Activated B cell treated with CpG ODN at 0.5 μM for 24 hours (primary cell): ENCODE data around the gene SLC45A2. TPM values are rescaled to one million over a fixed set of nuclear protein-coding genes. Genes with fewer than 3 reads are reported as not detected.
A peak's percentile ranks its signal among the peaks of the same experiment; 100 is the strongest.

Experiments used
- ATAC-seq: fragments of 200-7000 bp; cut with Tn5 transposase; one replicate; pipeline ENCODE4 v1.10.0; 2021; ENCODE audit warnings: low read depth, mild to moderate bottlenecking, moderate library complexity
- CTCF ChIA-PET: fragments of 350-600 bp; sonication (Branson Sonifier 250); formaldehyde crosslinking; loops from one replicate; lab custom pipeline; 2021; ENCODE audit warnings: antibody characterized with exemption; lab: Charles Lee
- POLR2A ChIA-PET: fragments of 350-600 bp; sonication (Branson Sonifier 250); formaldehyde crosslinking; loops from one replicate; lab custom pipeline; 2021; ENCODE audit warnings: antibody characterized with exemption; lab: Charles Lee
- DNase-seq: peaks from one replicate; pipeline ENCODE4 v3.0.0; 2022
- H3K27ac Mint-ChIP-seq: one replicate; pipeline ENCODE4 v1.8.0; 2020; ENCODE audit warnings: mixed read lengths
- H3K27me3 Mint-ChIP-seq: one replicate; pipeline ENCODE4 v1.8.0; 2021; ENCODE audit warnings: mixed read lengths
- H3K36me3 Mint-ChIP-seq: one replicate; pipeline ENCODE4 v1.8.0; 2021; ENCODE audit warnings: low read depth, mixed read lengths
- H3K4me1 Mint-ChIP-seq: one replicate; pipeline ENCODE4 v1.8.0; 2021; ENCODE audit warnings: mixed read lengths
- H3K4me3 Mint-ChIP-seq: one replicate; pipeline ENCODE4 v1.8.0; 2020; ENCODE audit warnings: mild to moderate bottlenecking, mixed read lengths
- H3K9me3 Mint-ChIP-seq: one replicate; pipeline ENCODE4 v1.8.0; 2020; ENCODE audit warnings: mixed read lengths
- intact Hi-C: fragments of 100-400 bp; cut with micrococcal nuclease; formaldehyde crosslinking; loops from one replicate; pipeline ENCODE4 v1.15.1; 2024
- total RNA-seq: library from RNA; stranded (reverse); gene quantifications from 2 replicates; pipeline ENCODE4 v1.2.3, GENCODE V29; 2022
- TF ChIP-seq, protein P1 (sequence below): fragments of 200-600 bp; IDR thresholded peaks from one replicate; pipeline ENCODE4 v1.8.0; 2022; ENCODE audit warnings: antibody characterized with exemption, mild to moderate bottlenecking

The SLC45A2 gene
- total RNA-seq, 1 donor from 2014 or later, result not detected

DNA sequence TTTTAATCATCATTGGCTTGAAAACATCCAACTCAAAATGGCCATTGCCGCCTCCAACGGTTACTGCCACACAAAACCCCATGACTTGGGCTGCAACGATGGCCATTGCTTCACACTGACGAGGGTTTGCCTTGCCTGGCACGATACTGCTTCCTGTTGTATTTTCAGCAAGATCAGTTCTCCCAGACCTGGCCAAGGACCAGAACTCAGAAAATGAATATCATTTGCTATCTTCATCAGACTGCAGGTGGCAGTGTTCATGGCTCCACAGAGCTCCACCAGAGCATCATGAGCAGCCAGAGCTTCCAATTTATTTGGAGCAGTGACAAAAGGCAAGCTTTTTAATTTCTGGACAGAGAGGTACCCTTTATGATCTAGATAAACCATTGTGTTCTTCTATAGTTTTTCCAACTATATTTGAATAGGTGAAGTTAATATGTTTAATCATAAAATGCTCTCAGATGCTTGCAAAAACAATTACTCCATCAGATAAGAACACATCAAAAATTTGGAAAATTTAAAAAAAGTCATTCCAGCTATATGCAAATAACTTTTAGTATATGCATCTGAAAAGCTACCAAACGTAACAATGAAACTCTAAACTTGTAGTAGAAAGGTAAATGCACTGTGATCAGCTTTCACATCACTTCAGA is 13.0 kb upstream of the SLC45A2 start:
- ChIA-PET POLR2A (no interaction called here), CTCF (interaction anchor here (0.6 to 1.8 kb wide), 8 partner anchors 9 to 467 kb away, joined by 3 to 12 read pairs (median 4); no protein-coding TSS in a partner anchor)
- TF ChIP-seq, protein P1, sequence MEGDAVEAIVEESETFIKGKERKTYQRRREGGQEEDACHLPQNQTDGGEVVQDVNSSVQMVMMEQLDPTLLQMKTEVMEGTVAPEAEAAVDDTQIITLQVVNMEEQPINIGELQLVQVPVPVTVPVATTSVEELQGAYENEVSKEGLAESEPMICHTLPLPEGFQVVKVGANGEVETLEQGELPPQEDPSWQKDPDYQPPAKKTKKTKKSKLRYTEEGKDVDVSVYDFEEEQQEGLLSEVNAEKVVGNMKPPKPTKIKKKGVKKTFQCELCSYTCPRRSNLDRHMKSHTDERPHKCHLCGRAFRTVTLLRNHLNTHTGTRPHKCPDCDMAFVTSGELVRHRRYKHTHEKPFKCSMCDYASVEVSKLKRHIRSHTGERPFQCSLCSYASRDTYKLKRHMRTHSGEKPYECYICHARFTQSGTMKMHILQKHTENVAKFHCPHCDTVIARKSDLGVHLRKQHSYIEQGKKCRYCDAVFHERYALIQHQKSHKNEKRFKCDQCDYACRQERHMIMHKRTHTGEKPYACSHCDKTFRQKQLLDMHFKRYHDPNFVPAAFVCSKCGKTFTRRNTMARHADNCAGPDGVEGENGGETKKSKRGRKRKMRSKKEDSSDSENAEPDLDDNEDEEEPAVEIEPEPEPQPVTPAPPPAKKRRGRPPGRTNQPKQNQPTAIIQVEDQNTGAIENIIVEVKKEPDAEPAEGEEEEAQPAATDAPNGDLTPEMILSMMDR, result no peak
- no peaks in the 10 kb centered on the region for H3K4me1 Mint-ChIP-seq
- H3K9me3 Mint-ChIP-seq, result no peaks in the 10 kb centered on the region
- H3K27me3 Mint-ChIP-seq, result no peaks in the 10 kb centered on the region
- H3K36me3 Mint-ChIP-seq, result peaks cover 32% of the 10 kb centered on the region
- H3K4me3 Mint-ChIP-seq, result no peak overlapping the region
- ATAC-seq (peak; percentile 40), DNase-seq (no peak)
- H3K27ac Mint-ChIP-seq, result no peak overlapping the region
- intact Hi-C loops, result loop anchor here (1.0 kb wide), 1 partner anchor 10 kb away; no protein-coding TSS in a partner anchor

DNA sequence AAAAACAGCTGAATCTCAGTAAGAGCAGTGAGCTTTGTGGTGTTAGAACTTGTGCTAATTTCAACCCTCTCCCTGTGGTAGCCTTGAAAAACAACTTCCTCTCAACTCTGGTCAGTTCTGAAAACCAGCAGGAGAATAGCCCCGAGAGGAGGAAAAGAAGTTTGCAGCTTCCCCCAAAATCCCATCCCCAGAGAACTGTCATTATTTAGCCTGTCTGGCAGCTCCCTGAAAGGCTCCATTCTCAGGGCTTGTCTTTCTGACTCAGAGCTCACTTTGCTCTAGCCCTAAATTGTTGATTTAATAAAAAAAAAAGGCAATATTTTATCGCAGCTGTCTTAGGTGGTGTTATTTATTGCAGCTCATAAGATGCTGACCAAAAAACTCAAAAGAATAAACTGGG is 11.4 kb upstream of the SLC45A2 start:
- ChIA-PET POLR2A (no interaction called here), CTCF (interaction anchor here (1.0 to 1.4 kb wide), 2 partner anchors 9 to 22 kb away, joined by 3 read pairs; no protein-coding TSS in a partner anchor)
- no peak overlapping the region for H3K4me3 Mint-ChIP-seq
- no peaks in the 10 kb centered on the region for H3K9me3 Mint-ChIP-seq
- TF ChIP-seq, protein P1, result no peak
- intact Hi-C loops, result no loop called here
- H3K36me3 Mint-ChIP-seq, result peaks cover 27% of the 10 kb centered on the region
- H3K27ac Mint-ChIP-seq, result no peak overlapping the region
- no peaks in the 10 kb centered on the region for H3K27me3 Mint-ChIP-seq
- no peak for ATAC-seq
- H3K4me1 Mint-ChIP-seq, result no peaks in the 10 kb centered on the region
- DNase-seq, result no peak

DNA sequence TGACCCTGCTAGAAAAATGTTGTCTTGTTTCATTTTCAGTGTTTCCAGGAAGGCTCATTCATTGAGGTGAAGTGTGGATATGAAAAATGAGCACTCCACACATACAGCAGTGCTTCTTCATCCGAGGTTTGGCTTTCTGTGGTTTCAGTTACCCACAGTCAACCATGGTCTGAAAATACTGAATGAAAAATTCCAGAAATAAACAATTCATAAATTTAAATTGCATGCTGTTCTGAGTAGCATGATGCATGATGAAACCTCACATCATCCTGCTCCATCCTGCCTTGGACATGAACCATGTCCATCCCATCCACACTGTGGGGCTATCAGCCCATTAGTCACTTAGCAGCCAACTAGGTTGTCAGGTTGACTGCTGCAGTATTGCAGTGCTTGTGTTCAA is 10.4 kb upstream of the SLC45A2 start:
- peaks cover 23% of the 10 kb centered on the region for H3K36me3 Mint-ChIP-seq
- no peak overlapping the region for H3K4me3 Mint-ChIP-seq
- CTCF ChIA-PET, result no interaction called here
- intact Hi-C loops, result no loop called here
- ATAC-seq (no peak), DNase-seq (no peak)
- POLR2A ChIA-PET, result no interaction called here
- H3K4me1 Mint-ChIP-seq, result no peaks in the 10 kb centered on the region
- H3K27ac Mint-ChIP-seq, result no peak overlapping the region
- TF ChIP-seq, protein P1, result no peak
- H3K9me3 Mint-ChIP-seq, result no peaks in the 10 kb centered on the region
- H3K27me3 Mint-ChIP-seq, result no peaks in the 10 kb centered on the region

DNA sequence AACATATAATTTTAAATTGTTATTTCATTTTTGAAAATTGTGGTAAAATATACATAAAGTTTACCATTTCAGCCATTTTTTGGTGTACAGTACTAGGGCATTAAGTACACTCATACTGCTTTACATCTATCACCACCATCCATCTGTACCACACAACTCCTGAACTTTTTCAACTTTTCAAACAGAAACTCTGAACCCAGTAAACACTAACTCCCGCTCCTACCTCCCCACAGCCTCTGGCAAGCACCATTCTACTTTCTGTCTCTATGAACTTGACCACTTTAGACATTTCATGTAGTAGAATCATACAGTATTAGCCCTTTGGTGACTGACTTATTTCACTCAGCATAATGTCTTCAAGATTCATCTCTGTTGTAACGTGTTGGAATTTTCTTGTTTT is 8.4 kb upstream of the SLC45A2 start:
- ChIA-PET CTCF (no interaction called here), POLR2A (no interaction called here)
- no peak for ATAC-seq
- no peaks in the 10 kb centered on the region for H3K9me3 Mint-ChIP-seq
- H3K27me3 Mint-ChIP-seq, result no peaks in the 10 kb centered on the region
- TF ChIP-seq, protein P1, result no peak
- H3K36me3 Mint-ChIP-seq, result peaks cover 37% of the 10 kb centered on the region
- no peak overlapping the region for H3K4me3 Mint-ChIP-seq
- no peak overlapping the region for H3K27ac Mint-ChIP-seq
- intact Hi-C loops, result no loop called here
- DNase-seq, result no peak
- H3K4me1 Mint-ChIP-seq, result no peaks in the 10 kb centered on the region

DNA sequence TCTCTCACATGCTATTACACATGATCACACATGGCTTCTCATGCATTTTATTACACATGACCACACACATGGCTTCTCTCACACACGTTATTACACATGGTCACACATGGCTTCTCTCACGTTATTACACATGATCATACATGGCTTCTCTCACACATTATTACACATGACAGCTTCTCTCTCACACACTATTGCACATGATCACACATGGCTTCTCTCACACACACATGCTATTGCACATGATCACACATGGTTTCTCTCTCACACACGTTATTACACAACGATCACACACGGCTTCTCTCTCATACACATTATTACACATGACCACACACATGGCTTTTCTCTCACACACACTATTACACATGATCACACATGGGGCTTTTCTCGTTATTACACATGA is 954 bp upstream of the SLC45A2 start:
- Mint-ChIP-seq H3K4me1 (no peaks in the 10 kb centered on the region), H3K36me3 (peaks cover 24% of the 10 kb centered on the region), H3K9me3 (no peaks in the 10 kb centered on the region), H3K4me3 (no peak overlapping the region), H3K27ac (no peak overlapping the region), H3K27me3 (no peaks in the 10 kb centered on the region)
- POLR2A ChIA-PET, result no interaction called here
- DNase-seq (no peak), ATAC-seq (no peak)
- CTCF ChIA-PET, result no interaction called here
- intact Hi-C loops, result no loop called here
- TF ChIP-seq, protein P1, result no peak
